ENCODE measurements around the gene C11orf58.

C11orf58 gene

DNA sequence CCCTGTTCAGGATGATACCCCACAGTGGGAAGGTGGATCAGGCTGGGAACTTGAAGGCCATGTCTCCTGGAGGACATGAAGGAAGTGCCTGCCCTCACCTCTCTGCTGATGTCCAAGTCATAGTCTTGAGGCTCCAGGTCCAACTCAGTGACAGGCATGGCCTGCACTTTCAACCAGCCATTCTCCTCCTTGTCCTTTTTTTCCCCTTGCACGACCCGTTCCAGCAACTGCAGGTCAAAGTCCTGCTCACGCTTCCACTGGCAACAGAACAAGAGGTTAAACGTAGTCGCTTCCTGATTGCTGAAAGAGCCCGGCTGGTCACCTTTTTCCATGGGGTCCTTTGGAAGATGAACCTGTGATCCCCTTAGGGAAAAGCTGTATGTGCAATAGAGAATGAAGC, 47.7 kb downstream of the C11orf58 start:
- no peak for DNase-seq

DNA sequence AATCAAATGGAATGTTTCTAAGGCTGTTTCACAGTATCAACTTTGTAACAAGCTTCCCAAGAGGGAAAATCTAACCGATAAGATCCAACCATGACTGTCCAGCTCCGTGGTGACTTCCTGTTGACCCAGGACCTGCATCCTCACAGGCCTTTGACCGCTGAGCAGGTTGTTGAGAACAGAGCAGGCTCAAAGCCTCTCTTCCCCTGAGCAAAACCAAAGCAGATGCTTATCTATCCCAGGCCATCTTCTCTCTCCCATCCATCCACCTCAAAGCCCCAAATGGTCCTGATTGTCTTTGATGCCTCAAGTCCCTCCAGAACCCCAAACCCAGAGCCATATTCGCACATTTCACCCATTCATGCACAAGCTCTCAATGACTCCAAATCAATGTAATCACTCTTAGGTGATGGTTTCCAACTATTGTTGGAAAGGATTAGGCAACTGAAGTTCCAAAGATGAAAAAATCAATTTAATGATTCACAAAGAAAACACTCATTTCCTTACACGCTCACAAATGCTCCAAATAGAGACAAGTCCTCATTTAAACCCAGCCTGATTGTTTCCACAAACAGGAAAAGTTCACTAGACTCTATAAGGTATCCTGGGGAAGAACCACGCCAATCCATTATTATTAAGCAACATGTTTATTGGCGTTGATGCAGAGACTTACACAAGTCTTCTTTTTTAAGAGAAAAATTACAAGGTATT, 48.7 kb downstream of the C11orf58 start:
- no peak for DNase-seq

DNA sequence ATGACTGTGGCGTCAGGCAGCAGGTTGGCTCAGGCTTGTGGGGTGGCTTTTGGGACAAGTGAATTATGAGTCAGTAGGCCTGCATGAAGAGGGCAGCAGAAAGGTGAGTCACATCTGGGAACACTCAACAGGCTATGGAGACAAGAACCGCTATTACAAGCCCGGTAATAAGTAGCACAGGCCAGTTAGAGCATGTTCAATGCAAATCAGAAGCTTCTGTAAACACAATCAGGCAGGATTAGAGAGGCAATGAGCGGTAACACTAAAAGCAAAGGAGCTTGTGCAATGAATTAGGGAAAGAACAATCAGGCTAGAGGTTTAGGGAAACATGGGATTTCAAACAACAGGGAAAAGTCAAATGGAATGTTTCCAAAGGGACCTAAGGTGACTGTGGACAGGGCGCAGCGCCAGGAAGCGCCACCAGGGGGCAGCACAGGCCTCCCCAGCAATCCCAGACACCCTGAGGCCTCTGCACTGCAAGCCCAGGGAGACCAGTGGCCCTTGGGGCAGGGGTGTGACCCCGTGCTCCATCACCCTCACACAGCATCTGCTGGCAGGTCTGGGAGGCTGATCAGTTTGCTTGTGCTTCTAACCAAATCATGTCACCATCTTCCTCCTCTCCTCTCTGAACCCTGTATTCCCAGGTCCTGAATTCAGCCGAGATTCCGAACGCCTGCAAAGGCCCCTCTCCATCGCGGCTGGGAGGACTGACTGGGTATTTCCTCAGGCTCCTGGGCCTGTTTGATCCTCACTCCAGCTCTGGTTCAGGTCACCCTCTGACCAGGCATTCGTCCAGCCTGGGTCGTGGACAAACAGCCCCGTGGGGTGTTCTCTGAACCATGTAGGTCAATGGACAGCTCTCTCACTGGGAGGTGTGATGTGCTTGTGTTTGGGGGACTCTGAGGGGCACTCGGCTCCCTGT, 50.0 kb downstream of the C11orf58 start:
- DNase-seq, result peak; percentile 64

DNA sequence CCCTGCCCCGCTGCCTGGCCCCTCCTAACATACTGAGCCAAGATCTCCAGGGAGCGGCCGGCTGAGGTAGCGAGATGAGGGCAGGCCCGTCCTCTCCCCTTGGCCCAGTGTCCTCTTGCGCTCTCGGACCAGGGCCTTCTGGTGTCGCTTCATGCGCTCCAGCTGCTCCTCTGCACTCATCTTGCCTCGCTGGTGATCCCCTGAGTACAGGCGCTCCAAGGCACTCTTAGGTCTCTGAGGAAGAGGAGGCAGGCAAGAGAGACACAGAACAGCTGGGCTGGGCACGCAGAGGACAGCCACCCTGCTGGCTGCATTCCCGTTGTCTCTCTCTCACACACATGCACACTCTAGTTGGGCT, 50.6 kb downstream of the C11orf58 start:
- no peak for DNase-seq

DNA sequence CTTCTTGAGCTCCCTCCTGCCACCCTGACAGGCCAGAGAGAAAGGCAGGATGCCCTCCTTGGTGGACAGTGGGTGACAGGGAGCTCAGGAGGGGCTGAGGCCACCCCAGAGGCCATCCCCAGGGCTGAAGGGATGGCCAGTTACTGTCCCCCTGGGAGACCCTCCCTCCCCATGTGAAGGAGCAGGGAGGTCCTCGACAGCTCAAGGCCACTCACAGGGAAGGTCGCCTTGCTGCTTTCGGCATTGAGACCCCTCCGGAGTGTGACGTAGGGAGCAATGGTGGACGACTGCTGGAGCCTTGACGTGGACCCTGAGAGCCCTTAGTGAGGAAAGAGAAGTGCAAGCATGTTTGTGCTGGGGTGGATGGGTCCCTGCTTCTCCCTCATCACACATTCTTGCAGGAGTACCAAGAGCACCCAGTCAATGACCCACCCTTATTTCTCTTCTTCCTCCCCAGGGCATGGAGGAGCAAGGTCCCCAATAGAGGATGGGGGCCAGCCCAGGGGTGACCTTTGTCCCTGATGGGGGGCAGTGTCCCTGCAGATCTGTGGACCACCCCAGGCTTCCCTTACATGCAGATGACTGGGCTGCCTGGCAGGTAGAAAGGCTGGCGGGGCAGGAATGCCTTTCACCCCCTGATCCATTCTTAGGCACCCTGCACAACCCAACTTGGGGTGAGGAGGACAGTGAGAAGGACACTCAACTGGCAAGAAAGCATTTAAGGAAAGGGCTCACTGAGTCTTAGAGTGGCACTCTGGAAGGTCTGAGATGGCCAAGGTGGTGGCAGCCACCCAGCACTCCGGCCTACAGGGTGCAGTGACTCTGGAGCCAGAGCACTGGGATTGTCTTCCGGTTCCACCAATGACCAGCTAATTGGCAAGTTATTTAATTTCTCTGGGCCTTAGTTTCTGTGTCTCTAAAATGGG, 51.4 kb downstream of the C11orf58 start:
- DNase-seq, result no peak

DNA sequence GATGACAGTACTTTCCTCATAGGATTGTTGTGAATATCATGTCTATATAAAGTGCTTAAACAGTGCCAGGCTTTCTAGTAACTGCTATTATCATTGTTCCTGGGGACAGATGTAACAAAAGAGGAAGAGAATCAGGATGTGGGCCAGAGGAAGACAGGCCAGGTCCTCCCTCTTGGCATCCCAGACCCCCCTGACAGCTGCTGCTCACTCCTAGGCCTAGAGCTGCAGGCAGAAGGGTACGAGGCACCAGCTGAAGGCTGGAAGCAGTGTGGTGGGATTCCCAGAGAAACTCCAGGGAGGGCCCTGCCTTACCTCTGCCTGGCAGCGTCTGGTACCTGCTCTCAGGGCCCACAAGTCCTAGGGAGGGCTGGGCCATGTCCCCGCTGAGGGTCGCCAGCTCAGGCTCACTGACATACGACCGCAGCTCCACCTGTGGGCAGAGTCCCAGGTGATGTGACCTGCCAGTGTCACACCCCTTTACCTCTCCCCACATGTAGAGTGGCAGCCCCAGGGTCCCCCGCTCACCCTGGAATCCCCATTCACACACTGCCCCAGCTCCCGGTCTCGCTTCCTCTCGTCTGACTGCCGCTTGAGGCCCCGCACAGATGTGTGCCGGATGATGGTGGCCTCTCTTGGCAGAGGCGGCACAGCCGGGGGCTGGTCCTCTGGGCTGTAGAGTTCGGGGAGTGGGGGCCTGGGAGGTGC, 52.2 kb downstream of the C11orf58 start:
- no peak for DNase-seq

DNA sequence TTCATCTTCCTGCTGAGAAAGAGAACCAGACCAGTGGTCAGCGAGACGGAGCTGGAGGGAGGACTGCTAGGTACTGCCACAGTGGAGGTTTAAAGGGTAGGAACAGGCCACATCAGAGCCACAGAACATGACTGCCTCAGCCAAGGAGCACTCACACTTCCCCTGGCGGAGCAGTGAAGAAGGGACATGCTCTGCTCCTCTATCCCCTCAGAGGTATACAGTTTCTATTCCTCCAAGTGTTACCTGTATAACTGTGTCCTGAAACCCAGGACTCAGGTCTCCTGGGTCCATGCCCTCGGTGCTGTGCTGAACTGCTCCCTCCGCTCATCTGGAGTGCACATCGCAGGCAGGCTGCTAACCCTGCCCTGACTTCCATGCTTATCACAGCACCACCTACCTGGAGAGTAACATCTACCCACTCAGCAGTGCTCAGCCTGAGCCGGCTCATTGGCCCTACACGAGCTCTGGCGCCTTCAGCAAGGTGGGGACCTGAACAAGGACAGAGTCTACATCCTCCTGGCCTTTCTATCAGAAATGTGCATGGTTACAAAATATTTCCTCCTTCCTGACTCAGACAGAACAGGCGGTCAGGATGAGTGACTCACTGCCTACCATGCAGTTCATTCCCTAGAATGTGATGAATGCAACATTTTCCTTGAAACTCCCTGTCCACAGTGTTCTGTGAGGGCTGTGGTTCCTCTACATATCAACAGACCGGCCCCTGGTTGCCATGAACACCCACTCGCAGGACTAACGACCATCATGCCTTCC, 52.9 kb downstream of the C11orf58 start:
- DNase-seq, result peak; percentile 4

DNA sequence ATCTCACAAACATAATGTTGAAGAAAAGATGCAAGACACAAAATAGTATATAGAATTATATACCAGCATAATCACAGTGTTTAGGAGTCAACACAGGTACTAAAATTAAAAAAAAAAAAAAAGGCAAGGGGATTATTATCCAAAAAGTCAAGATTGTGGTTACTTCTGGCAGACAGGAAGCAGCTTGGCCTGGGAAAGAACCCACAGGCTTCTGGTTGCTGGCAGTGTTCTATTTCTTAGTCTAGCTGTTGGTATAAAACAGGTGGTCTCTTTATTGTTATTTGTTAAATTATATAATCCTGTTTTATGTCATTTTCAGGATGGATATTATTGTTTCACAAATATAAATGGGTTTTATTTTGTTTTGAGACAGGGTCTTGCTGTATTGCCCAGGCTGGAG, 54.0 kb downstream of the C11orf58 start:
- DNase-seq, result no peak

DNA sequence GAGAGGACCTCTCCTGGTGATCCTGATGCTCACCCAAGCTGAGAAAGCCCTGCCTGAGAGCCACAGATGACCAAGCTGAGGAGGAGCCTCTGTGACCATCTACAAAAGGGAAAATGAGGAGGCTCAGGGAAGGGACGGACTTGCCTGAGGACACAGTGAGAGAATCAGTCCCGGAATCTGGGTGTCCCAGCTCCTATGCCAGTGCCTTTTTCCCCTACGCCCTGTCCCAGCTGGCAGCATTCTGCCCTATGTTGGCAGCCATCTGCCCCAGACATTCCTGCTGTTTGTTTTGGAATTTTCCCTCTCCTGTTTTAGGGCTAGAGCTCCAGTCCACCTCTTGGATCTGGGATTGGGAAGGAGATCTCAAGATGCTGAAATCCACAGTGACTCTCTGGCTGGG, 54.6 kb downstream of the C11orf58 start:
- DNase-seq, result no peak

DNA sequence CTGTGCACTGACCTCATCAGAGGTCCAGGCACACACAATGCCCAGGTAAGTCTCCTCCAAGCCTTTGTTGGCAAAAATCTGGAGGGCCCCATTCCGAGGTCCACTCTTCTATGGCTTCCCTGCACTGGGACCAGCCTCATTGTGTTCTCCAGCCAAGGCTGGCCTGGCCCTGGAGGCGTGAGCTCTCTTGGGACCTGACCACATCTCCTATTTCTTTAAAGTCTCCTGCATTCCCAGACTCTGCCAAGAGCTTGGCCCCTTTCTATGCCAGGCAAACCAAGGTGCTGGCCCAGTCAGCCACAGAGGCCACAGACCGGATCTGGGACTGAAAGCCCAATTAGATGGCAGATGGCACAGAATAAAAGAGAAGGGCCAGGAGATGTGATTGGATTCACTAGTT, 55.1 kb downstream of the C11orf58 start:
- DNase-seq, result no peak

DNA sequence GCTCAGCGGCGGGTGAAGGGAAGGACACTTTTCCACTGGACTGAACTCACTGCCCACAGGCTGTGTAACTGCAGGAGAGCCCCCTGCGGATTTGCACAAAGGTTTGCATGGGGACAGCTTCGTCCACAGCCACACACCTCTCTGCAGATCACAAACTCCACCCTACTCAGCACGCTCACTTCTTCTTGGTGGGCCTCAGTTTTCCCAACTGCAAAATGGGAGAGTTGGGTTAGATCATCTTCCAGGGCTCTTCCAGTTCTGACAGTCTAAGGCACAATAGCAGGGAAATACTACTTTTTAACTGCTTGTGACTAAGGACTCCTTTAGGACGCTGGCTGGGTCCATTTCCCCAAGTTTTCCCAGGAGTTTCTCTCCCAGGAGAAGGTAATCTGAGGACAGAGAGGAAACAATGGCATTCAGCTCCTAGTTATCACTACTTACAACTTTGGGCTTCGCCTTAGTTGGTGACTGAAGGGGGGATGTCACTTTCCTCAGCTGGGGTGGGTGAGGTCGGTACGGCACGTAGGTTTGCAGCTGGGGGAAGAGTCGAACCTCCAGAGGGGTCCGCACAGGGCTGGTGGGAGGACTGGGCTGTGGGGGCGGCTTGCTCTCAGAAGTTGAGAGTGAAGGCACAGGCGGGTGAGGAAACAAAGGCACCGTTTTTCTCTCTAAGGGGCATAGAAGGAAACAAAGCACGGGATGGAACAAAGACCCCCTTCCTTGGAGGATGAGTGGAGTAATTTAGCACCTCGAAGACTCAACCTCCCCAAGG, 55.8 kb downstream of the C11orf58 start:
- no peak for DNase-seq

DNA sequence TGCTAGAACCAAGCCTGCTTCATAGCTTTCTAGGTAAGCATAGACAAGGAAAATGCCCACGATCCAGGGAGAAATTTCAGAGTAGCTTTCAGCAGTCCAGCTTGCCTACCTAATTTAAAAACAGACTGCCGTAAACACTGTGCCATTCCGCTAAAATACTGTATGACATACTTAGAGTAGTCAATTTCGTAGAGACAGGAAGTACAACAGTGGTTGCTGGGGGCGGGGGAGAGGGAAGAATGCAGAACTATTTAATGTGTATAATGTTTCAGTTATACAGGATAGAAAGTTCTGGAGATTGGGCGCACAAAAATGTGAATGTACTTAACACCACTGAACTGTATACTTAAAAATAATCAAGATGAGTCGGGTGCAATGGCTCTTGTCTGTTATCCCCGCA, 56.7 kb downstream of the C11orf58 start:
- DNase-seq, result no peak

DNA sequence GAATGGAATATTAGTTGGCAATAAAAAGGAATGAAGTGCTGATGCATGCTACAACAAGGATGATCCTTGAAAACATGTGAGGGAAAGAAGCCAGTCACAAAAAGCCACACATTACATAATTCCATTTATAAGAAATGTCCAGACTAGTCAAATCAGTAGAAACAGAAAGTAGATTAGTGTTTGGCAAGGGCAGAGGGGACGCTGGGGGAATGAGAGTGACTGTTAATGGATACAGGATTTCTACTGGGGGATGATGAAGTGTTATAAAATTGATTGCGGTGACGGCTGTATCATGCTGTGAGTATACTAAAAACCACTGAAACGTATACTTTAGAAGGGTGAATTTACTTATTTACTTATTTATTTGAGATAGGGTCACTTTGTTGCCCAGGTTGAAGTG, 57.9 kb downstream of the C11orf58 start:
- DNase-seq, result no peak

DNA sequence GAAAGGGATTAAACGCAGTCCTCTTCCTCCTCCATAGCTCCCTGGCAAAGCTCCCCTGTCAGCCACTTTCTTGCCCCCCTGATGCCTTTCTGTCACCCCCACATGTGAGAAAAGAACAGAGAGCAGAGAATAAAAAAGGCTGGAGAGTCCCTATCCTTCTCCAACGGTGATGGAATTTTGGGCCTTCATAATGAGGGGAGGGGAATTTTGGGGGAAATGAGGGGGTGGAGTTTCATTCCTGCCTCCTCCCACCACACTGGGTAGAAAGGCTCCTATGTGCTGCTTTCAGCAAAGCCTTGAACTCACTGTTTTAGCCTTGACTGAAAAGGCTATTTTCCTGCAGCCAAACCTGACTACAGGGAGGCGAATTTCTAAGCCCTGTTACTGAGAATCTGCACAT, 59.3 kb downstream of the C11orf58 start:
- DNase-seq, result no peak

DNA sequence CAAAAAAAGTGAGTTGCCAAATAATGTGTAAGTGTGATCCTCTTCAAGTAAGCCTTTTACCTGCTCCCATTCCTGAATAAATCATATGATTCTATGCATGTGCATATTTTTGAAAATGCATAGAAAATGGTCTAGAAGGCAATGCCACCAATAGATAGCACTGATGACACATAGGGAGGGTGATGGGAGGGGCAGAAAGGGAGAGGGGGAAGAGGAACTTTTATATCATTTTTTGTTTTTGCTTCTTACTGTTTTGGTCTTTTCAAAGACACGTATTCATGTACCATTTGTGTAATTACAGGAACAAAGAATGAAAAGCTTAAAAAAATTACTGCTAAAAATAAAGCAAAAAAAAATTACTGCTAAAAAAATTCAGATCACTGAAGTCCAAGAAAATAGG, 60.8 kb downstream of the C11orf58 start:
- no peak for DNase-seq

DNA sequence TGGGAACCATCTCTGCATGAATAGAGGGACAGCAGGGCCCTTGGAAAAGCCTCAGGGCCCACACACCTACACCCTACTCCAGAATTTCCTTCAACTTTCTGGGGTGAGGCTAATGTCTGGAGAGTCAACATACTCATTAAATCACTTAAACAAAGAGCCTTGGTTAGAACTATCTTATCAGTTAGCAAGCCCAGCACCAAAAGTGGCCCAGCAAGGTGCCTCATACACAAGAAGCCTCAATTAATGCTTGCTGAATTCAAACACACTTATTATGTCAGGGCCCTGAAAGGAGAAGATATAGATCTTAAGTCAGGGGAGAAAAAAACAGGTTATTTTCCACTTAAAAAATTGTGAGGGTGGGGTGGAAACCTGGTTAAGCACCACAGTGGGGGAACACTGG, 61.4 kb downstream of the C11orf58 start:
- DNase-seq, result no peak

DNA sequence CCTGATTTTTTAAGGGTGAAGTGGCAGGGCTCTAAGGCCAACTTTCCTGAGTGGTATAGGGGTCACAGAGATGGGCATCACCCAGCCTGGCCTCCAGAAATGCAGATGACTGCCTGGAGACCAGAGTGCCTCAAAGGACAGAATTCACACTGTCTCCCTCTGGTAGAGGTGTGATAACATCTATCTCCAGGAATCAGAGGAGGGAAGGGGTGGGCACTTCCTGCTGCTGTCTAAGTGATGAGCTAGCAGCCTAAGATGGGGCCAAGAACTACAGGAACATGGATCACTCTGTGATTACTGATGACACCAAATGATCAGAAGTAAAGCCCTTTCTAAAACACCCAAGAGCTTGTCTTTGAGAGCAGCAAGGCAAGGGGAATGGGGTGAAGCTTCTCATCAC, 61.9 kb downstream of the C11orf58 start:
- no peak for DNase-seq

DNA sequence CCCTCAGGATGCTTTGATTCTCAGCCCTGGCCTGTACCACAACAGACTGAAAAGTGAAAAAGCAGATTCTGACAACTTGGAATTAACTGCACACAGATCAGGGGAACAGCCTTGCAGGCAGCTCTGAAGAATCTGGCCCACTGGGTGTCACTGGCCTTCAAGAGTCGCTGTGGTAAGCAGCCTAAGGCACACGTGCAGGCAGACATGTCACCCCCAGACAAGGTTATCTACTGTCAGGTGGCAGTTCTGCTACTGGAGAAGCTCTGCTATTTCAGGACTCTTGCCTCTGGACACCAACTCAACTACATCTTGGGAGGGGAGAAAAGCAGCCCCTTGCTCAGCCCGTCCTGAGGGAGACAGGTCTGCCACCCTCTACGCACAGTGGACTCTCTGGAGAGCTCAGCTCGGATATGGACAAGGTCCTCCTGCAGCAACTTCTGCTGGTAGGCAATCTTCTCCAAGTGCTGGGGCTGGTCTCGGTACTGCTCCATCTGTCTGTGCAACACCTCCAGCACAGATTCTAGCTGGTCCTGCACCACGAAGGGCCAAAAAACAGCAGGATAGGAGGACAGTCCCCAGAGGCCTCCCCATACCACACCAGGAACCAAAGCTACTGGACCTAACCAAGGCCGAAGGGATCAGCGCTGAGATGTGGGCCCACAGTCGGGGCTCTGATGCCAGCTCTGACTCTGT, 63.0 kb downstream of the C11orf58 start:
- no peak for DNase-seq

DNA sequence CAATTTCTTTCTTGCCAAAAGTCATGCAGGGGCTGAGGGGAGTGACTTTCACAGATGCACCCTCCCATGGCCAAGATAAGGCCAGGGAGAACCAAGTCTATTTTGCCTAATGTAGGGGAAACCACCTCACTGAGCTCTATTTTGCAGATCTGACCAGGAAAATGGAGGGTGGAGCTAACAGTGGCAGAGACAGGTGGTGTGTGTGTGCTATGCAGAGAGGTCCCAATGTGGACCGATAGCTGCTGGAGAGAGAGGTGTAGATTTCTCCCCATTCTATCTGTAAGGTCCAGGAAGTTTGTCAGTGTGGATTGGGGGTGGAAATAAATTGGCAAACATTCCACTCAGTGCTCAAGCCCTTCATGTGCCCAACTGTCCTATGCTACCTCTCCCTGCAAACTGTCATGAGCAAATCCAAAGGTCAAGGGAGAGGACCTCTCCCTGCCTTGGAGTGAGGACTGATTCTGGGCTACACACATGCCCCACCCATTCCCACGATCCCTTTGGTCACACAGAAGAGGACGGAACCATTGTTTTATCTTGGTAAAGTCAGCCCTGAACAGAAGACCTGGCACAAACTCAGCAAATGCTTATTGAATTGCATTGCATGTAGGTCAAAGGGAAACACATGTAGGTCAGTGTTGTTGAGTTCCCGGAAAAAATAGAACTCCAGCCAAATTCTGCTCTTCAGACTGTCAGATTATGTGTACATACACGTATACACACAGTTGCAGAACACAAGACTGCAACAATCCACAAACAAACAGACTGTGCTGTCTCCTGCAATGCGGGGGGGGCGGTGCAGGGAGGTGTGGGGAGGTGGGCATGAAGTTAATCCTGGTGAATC, 65.9 kb downstream of the C11orf58 start:
- no peak for DNase-seq

Data from activated CD4-positive, alpha-beta T cell treated with anti-CD3 and anti-CD28 coated beads, Interleukin-10, Interleukin-2, amounts not matched to agents 100 ng/mL and 50 ng/mL, durations not matched to agents 16 hours and 8 hours (primary cell).